MM.1S (cell line): Measurements from ENCODE around the gene STAT1.

Source experiments
- CTCF ChIP-seq: fragments of 300-600 bp; sonication (generic); IDR thresholded peaks from 2 replicates; pipeline ENCODE4 v1.5.1; 2016; ENCODE audit warnings: antibody characterized with exemption, low read length, mixed read lengths
- EZH2 ChIP-seq: fragments of 300-600 bp; sonication (generic); optimal IDR thresholded peaks from 2 replicates; pipeline ENCODE3; 2017; ENCODE audit warnings: low read depth, mild to moderate bottlenecking, antibody characterized with exemption, low read length, mixed read lengths
- EZH2phosphoT487 ChIP-seq: fragments of 300-600 bp; sonication (generic); IDR thresholded peaks from 2 replicates; pipeline ENCODE4 v1.6.1; 2018; ENCODE audit warnings: antibody characterized with exemption, low read length

- TF ChIP-seq CTCF (no peak), EZH2phosphoT487 (no peak), EZH2 (no peak)
Observed at GRCh38 chr2:190930411-190930810, 83.6 kb downstream of the STAT1 start.
